Esophagus squamous epithelium (tissue), 5 donors: ENCODE data around the gene APOL1. TPM values are rescaled to one million over a fixed set of nuclear protein-coding genes. Genes with fewer than 3 reads are reported as not detected.
"Not testable (repeated sequence)": the region's sequence is repeated elsewhere in the genome, so short reads cannot be mapped to it uniquely, and the experiment has no call there.

Experiments used
- DNase-seq: peaks from one replicate; lab custom pipeline; 2025; lab: John Stamatoyannopoulos, UW
- H3K27ac ChIP-seq, 4 donors: fragments of 200-600 bp; sonication (generic); one replicate each; pipeline ENCODE4 v1.5.1; 2016 to 2019; ENCODE audit warnings: mild to moderate bottlenecking in 1 of 4
- H3K27me3 ChIP-seq, 4 donors: fragments of 200-600 bp; sonication (generic); 1 replicate in 3 of 4; 2 replicates in 1 of 4; pipeline versions ENCODE4 v1.5.1 to v1.6.0; 2017 to 2021; ENCODE audit warnings: antibody characterized with exemption in 1 of 4
- H3K36me3 ChIP-seq, 3 donors: fragments of 200-600 bp; sonication (generic); one replicate each; pipeline ENCODE4 v1.5.1; 2016 to 2019
- H3K4me1 ChIP-seq, 3 donors: fragments of 200-600 bp; sonication (generic); one replicate each; pipeline ENCODE4 v1.5.1; 2017 to 2019
- H3K4me3 ChIP-seq, 4 donors: fragments of 200-600 bp; sonication (generic); 1 replicate in 3 of 4; 2 replicates in 1 of 4; pipeline ENCODE4 v1.5.1; 2016 to 2019; ENCODE audit warnings: mild to moderate bottlenecking in 2 of 4, moderate library complexity in 1 of 4
- H3K9me3 ChIP-seq, 3 donors: fragments of 200-600 bp; sonication (generic); one replicate each; pipeline ENCODE4 v1.5.1; 2016 to 2019
- POLR2A ChIP-seq, 4 donors: fragments of 450-650 bp; IDR thresholded peaks; one replicate each; pipeline ENCODE4 v1.6.1; 2017; ENCODE audit warnings: antibody characterized with exemption in 4 of 4, mild to moderate bottlenecking in 4 of 4, moderate library complexity in 3 of 4
- WGBS, 2 donors: methylation state at CpG; one replicate each; pipeline ENCODE4 v1.1.5; 2018; 5-methylcytosine and 5-hydroxymethylcytosine counted together
- intact Hi-C: fragments of 100-400 bp; cut with DNase I; formaldehyde crosslinking; loops from one replicate; pipeline ENCODE4 v1.15.0; 2022
- total RNA-seq, 4 donors: library from RNA; depleted of rRNA; stranded (reverse); fragments of >200 nt; gene quantifications; one replicate each; pipeline ENCODE4 v1.1.0, GENCODE V29; 2016
- TF ChIP-seq, protein P1 (sequence below), 6 experiments: fragments of 450-650 bp in 4 of 6; fragments of 200-600 bp in 2 of 6; sonication (generic) in 2 of 6; IDR thresholded peaks; one replicate each; pipeline ENCODE4 v1.5.1; 2016 to 2019; ENCODE audit warnings: antibody characterized with exemption in 6 of 6, mild to moderate bottlenecking in 4 of 6, moderate library complexity in 4 of 6
- donor health status: DM: yes; HTN: yes; CAD: no.

The APOL1 gene
- total RNA-seq, 4 donors from 2014 or later = 8.4 to 49.3 (median 20.6) TPM

DNA sequence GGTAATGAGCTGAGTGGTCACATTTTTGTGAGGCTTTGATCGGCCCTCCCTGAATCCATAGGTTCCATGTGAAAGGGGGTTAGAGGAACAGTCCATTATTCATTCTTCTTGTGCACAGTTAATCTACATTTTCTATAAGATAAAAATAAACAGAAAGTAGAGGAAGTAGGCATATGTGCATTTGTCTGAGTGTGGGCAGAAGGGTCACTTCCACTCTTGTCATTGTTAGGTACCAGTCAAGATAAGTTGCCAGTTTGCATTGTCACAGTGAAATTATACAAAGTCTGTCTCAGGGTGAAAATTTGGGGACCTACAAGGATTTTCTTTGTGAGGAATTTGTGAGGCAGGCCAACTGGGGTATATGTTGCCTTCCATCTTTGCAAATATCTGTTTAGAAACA is 46.7 kb upstream of the APOL1 start:
- intact Hi-C loops = no loop called here
- no peak for DNase-seq
- H3K27ac ChIP-seq = no peak overlapping the region
- H3K27me3 ChIP-seq = no peaks in the 10 kb centered on the region
- no peak for TF ChIP-seq POLR2A (IDR thresholded peaks at IDR 0.05)
- TF ChIP-seq, protein P1, sequence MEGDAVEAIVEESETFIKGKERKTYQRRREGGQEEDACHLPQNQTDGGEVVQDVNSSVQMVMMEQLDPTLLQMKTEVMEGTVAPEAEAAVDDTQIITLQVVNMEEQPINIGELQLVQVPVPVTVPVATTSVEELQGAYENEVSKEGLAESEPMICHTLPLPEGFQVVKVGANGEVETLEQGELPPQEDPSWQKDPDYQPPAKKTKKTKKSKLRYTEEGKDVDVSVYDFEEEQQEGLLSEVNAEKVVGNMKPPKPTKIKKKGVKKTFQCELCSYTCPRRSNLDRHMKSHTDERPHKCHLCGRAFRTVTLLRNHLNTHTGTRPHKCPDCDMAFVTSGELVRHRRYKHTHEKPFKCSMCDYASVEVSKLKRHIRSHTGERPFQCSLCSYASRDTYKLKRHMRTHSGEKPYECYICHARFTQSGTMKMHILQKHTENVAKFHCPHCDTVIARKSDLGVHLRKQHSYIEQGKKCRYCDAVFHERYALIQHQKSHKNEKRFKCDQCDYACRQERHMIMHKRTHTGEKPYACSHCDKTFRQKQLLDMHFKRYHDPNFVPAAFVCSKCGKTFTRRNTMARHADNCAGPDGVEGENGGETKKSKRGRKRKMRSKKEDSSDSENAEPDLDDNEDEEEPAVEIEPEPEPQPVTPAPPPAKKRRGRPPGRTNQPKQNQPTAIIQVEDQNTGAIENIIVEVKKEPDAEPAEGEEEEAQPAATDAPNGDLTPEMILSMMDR (IDR thresholded peaks at IDR 0.05) = no peak
- no peaks in the 10 kb centered on the region for H3K36me3 ChIP-seq
- 90 to 100% methylated on average over 1 of the region's 1 CpG for WGBS, 2 donors
- peaks cover 8 to 54% (median 9%) of the 10 kb centered on the region in 3 donors for H3K4me1 ChIP-seq
- H3K9me3 ChIP-seq = no peaks in the 10 kb centered on the region
- H3K4me3 ChIP-seq = no peak overlapping the region

DNA sequence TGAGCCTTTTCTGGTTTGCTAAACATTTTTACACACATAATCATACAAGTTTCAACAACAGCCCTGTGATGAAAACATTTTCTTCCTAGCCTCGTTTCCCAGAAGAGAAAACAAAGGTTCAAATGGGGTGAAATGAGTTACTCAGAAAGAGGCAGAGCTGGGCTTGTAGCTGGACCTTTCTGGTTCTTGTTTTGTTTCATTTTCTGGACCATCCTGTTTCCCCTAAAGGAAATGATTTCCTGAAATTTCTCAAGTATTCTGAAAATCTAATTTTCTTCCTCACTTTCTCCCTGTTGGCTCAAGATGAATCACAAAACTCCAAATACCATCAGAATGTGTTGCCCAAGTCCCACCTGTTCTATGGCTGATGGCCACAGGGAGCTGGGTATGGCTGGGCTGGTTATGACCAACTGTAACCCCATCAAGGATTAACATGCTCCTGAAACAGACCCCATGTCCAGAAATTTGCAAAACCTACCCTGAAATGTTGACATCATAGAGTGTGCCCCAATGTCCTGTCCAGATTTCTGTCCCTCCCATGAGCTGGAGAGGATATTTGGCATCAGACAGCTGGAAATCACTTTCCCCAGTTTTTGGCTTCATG is 44.7 kb upstream of the APOL1 start:
- intact Hi-C loops = no loop called here
- H3K4me1 ChIP-seq = peaks cover 0 to 36% (median 0%) of the 10 kb centered on the region in 3 donors
- no peak overlapping the region for H3K27ac ChIP-seq
- no peak overlapping the region for H3K4me3 ChIP-seq
- DNase-seq = no peak
- 5 to 23% methylated on average over 1 of the region's 1 CpG for WGBS, 2 donors
- TF ChIP-seq, protein P1 (IDR thresholded peaks at IDR 0.05) = no peak
- TF ChIP-seq POLR2A (IDR thresholded peaks at IDR 0.05) = no peak
- no peaks in the 10 kb centered on the region for H3K9me3 ChIP-seq
- H3K27me3 ChIP-seq = no peaks in the 10 kb centered on the region
- H3K36me3 ChIP-seq = no peaks in the 10 kb centered on the region

DNA sequence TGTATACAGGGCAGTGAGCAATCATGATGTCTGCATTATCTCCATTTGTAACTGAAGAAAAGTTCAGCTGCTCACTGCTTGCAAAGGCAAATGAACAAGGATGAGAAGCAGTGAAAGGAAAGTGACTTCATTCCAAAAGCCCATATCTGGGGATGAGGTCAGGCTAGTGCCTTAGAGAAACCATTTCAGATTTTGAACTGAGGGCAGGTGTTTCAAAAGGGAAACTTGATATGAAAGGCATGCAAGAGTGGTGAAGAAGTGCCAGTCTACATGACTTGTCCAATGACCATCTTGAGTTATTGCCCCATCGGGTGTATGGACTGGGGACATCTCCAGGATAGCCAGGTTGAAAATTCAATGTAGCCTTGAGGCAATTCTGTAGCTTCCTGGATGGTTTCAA is 44.0 kb upstream of the APOL1 start:
- intact Hi-C loops = no loop called here
- Histone ChIP-seq H3K4me1 (peaks cover 0 to 29% (median 0%) of the 10 kb centered on the region in 3 donors), H3K36me3 (no peaks in the 10 kb centered on the region), H3K27me3 (no peaks in the 10 kb centered on the region), H3K4me3 (no peak overlapping the region), H3K27ac (no peak overlapping the region), H3K9me3 (no peaks in the 10 kb centered on the region)
- 75 to 100% methylated on average over 1 of the region's 1 CpG for WGBS, 2 donors
- DNase-seq = no peak
- TF ChIP-seq, protein P1 (IDR thresholded peaks at IDR 0.05) = no peak
- TF ChIP-seq POLR2A (IDR thresholded peaks at IDR 0.05) = no peak

DNA sequence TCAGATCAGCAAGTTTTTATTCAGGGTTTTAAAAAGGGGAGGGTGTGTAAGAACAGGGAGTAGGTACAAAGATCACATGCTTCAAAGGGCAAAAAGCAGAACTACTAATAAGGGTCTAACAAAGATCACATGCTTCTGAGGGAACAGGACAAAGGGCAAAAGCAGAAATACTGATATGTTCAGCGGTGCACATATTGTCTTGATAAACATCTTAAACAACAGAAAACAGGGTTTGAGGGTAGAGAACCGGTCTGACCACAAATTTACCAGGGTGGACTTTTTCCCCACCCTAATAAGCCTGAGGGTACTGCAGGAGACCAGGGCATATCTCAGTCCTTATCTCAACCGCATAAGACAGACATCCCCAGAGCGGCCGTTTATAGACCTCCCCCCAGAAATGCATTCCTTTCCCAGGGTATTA is 43.4 kb upstream of the APOL1 start:
- H3K4me3 ChIP-seq, H3K36me3 ChIP-seq, intact Hi-C loops, H3K27ac ChIP-seq, H3K9me3 ChIP-seq, DNase-seq, H3K27me3 ChIP-seq: not testable (repeated sequence)
- WGBS, 2 donors = 82 to 83% methylated on average over 5 of the region's 5 CpGs
- H3K4me1 ChIP-seq = peaks cover 0 to 23% (median 0%) of the 10 kb centered on the region in 3 donors

DNA sequence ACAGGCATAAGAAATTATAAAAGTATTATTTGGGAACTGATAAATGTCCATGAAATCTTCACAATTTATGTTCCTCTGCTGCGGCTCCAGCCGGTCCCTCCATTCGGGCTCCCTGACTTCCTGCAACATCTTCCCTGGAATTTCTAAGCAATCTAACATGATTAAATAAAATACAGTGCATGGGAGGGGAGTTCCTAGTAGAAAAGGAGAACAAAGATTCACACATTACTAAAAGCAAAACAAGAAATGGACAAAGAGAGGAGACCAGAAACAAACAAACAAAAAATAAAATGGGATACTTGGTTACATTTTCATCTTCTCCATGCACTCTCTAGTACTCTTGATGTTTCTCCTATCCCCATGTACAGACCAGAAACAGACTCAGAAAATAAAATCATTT is 42.7 kb upstream of the APOL1 start:
- Histone ChIP-seq H3K9me3 (no peaks in the 10 kb centered on the region), H3K27ac (no peak overlapping the region), H3K27me3 (no peaks in the 10 kb centered on the region), H3K36me3 (no peaks in the 10 kb centered on the region), H3K4me3 (no peak overlapping the region), H3K4me1 (peaks cover 0 to 21% (median 0%) of the 10 kb centered on the region in 3 donors)
- DNase-seq = no peak
- WGBS, 2 donors = 83 to 97% methylated on average over 3 of the region's 3 CpGs
- intact Hi-C loops = no loop called here
- TF ChIP-seq POLR2A (IDR thresholded peaks at IDR 0.05) = no peak
- TF ChIP-seq, protein P1 (IDR thresholded peaks at IDR 0.05) = no peak
